LoVo (cell line): ENCODE measurements around the gene METTL1.
"Not testable (repeated sequence)": the region's sequence is repeated elsewhere in the genome, so short reads cannot be mapped to it uniquely, and the experiment has no call there.

Experiments
- DNase-seq: peaks from one replicate; pipeline ENCODE4 v3.0.0-alpha.2; 2016; ENCODE audit warnings: low spot score

The METTL1 gene

DNA sequence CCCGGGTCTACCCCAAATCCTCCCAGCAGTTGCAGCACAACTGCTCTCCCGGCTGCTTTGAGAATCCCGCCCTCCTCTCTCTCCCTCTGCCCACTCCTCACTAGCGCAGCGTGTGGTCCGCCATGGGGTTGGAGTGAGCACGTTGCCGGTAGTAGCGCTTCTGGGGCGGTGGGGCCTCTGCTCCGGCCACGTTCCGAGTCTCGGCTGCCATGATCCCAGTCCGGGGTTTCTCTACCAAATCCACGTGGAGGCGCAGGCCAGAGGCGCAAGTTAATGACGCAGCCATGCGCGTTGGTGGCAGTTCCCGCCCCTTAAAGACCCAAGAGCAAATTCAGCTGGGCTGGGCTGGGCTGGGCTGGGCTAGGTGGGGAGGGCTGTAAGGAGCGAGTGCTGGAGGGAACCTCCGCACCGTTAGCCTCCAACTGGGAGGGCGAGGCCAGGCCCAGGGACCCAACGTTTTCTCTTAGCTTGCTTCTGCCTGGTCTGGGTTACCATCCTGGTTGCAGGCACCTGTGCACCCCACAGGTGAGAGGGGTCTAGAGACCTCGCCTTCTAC, at the start of gene METTL1:
Gene METTL1, minus strand, starts transcription at position 233 of the 556 bp plus-strand sequence. Its CDS starts 22 bp downstream, at position 211.
- DNase-seq = peak; percentile 98

DNA sequence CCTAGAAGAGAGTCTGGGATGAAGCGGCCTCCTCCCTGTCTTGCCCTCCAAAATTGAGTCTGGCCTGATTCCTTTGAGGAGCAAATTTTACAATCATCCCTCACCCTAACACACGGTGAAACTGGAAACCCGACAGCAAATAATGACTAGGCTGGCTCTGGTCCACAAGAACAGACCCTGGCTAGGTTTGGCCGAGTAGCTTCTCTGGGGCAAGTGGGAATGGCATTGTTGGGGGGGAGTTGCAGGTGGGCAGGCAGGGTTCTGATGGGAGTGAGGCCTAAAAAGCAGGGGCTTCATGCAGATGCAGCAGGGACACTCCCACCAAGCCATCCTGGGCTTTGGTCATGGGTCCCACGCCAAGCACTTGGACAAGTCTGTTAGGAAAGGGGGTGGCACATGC, 49.1 kb upstream of the METTL1 start:
- not testable (repeated sequence) for DNase-seq

DNA sequence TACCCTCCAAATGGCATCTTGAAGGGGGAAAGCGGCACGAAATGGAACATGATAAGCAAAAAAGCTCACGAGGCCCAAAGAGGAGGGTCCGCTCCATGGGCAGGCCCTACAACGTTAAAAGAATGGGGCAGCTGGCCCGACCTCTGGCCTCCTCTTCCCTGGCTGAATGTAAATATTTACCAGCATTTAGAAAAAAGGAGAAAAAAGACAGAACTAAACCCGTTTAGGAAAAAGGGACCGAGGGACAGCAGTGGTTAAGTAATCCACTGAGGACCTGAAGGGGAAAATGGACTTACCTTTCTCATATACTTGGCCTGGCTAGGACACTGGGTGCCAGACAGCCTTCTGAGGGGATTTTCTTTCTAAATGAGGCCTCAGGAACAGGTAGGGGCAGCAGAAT, 48.2 kb upstream of the METTL1 start:
- not testable (repeated sequence) for DNase-seq

DNA sequence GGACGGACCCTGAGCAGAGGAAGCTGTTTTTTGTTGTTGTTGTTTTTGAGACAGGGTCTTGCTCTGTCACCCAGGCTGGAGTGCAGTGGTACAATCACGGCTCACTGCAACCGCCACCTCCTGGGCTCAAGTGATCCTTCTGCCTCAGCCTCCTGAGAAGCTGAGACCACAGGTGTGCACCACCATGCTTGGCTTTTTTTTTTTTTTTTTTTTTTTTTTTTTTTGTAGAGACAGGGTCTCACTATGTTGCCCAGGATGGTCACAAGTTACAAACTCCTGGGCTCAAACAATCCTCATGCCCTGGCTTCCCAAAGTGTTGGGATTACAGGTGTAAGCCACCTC, 46.1 kb upstream of the METTL1 start:
- DNase-seq = not testable (repeated sequence)

DNA sequence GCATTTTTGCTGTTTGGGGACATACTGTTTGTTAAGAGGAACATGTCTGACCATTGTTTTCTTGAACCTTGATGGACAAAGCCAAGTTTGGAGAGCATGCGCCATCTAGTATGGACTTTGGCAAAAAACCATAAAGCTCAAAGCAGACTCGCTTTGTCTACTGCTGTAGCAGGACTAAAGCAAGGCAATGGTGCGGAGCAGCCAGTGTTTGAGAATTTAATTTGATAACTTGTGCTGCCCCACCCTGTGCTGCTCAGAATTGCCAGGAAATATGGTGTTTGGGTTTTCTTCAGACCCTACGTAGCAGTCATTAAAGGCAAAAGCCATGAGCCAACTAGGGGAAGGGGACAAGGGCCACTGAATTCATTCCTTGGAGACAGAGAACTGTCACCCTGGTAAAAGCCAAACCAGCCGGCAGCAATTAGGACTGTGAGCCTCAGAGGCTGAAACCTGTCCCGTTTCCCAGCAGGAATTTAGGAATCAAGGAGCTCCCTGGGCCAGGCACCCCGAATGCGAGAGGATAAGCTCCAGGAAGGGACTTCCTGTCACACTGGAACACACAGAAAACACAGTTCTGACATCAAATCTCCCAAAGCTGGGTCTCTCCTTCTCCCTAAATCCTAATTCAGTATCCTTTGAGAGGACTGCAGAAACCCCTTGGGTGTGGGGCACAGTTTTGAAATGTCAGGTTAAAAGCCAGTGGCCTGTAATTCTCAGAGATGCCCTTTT, 45.5 kb upstream of the METTL1 start:
- DNase-seq = no peak

DNA sequence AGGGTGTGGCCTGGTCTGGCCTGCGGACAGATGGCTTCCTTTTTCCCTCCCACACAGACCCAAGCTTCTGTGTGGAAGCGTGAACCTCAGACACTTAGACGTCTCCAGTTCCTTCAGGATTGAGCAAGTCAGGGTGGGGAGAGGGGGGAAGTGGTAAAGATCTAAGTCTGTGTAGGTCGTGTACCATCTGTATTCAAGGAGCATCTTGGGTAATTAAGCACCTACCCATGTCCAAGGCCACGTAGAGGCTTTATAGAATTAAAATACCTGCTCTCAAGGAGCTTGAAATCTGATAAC, 44.9 kb upstream of the METTL1 start:
- no peak for DNase-seq

DNA sequence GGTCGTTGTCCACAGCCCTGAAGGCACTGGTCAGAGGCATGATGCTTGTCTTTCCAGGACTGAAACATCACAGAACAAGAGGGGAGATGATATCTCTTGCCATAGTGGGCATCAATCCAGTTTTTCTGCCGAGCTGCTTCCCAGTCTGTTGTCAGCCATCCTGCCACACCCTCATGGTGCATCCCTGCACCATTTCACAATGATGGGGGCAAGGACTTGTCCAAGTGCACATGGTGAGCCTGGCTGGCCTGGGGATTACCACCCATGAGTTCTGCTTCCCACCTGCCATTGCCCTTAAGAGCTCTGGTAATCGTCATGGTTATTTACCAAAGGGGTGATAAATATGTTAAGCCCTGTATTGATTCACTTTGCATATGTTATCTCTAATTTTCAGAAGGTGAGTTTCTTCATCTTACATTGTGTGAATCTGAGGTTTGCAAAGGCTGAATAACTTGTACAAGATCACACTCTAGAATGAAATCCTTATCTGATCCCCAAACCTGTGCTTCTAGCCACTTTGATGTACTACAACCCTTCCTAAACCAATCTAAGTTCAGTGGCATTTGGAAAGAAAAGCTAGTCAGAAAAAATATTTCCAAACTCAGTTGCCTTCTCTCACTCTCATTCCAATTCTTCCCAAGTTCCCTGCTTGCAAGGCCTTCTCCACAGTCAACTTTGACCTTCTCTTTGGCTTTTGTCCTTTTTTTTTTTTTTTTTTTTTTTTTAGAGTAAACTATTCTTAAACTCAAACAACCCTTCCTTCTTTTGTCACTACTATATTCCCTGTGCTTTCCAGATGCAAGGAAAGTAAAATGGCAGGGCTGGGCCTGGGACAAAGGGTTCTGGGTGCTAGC, 44.3 kb upstream of the METTL1 start:
- no peak for DNase-seq

DNA sequence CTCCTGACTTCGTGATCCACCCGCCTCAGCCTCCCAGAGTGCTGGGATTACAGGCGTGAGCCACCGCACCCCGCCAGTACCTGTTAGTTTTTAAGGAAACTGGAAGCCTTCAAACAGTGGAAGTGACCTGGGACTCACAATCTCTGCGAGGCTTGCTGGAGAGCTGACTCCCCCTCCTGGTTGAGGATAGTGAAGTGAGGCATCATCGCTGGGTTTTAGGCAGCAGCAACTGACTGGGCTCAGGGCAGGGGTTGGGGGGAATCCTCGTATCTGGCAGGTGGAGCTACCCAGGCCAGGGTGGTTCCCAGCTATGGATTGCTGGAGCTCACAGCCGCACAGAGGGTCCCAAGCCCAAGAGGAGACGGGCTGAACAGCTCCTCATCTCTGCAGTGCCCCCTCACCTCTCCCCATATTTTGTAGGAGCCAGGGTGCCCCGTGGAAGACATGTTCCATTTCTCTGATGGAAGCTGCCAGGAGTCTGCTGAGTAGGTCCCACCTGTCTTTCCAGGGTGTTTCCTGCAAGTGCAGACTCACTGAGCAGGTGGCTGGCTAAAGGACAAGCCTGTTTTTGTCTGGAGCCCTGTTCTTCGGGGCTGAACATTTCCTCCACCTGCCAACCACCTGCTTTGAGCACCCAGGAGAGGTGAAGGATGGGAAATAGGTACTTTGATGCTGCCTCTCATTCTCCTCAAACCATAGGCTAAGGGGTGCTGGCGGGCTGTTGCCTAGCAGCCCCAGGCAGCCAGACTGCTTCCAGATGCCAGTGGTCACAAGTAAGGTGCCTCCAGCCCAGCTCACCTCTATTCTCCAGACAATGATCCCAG, 43.5 kb upstream of the METTL1 start:
- no peak for DNase-seq

DNA sequence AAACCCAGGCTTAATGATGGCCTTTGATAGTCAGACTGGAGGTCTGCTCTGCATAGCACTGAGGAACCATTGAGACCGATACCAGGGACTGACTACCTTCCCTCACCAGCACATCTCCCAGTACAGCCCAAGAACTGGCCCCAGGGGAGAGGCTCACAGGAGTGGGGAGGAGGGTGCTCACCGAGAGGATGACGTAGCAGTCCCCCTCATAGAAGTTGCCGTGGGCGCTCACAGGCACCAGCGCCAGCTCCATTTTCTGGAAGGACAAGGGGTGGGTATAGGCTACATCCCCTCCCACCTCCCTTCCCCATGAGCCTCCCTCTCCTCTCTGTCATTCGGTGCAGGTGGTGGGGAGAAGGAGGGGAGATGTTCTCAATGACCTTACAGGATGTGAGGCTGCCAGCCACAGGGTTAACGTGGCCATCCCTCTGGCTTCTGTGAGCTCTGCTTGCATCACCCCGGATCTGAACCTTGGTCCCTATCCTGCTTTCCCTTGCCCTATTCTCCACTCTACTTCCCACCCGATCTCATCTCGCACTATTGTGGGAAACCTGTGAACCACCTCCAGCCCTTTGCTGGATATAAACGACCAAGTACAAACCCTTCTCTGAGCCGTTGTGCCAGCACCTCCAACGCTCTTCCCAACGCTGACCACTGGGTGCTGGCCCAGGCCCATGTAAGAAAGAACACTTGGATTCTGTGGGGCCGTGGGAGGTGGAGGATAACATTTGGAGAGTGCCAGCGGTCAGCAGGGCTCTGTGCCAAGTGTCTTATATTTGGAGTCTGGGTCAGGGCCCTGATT, 42.3 kb upstream of the METTL1 start:
- no peak for DNase-seq

DNA sequence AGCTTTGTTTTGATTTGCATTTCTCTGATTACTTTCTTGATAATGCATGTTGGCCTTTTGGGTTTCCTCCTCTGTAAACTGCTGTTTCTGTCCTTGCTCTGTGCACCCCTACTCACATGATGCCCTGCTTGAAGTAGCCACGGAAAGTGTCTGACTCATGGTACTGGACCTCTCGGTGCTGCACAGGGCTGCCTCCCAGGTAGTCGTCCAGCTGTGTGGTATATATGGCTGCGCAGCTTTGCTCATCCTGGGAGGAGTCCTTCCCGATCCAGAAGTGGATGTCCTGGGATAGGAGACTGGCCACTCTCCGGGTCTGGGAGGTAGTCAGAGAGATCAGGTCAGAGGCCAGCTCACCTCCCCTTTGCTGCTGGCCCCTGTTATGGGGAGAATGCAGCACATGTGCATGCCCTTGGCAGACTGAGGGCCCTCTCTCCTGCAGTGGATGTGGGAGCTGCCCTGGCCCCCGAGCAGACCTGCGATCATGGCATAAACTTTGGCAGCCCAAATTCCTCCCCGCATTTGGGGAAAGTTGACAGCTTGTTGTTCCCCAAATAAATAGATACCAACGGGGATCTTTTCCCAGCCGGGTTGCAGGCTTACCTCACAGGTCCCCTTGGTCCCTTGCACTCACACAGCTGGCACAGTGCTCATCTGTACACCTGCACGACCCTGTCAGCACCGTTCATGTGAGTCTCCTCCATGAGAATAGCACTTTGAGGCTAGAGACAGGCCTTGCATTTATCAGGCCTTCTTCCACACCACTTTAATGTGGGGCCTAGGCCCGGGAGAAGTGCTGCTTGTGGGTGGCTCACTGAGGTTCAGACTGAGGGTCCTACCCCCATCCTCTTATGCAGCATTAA, 41.4 kb upstream of the METTL1 start:
- DNase-seq = no peak

DNA sequence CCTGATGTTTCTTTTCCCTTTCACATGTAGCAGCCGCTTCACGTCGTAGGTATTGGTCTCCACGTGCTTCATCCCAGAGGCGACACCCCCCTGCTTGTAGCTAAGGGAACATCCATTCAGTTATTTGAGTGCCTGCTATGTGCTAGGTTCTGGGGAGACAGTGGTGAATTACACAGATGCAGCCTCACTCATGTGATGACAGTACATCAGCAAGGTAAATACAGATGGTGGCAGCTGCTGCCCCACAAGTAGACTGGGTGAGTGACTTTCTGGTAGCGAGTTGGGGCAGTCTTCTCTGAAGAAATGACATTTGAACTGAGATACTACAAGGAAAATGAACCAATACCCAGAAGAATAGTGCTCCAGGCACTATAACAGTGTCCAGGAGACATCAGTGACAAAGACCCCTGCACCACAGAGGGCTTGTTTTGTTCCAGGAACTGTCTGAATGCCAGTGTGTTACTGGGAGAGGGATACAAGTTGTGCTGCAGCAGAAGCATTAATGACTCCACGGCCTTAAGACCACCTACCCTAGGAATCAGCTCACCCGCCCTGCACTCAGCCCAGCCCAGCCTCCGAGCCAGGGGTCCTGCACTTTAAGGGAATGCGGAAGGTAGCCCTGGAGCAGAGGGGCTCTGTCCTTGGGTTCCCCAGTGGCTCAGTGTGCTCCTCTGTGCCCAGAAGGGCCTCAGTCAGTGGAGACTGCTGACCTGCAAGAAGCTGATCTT, 39.3 kb upstream of the METTL1 start:
- no peak for DNase-seq

DNA sequence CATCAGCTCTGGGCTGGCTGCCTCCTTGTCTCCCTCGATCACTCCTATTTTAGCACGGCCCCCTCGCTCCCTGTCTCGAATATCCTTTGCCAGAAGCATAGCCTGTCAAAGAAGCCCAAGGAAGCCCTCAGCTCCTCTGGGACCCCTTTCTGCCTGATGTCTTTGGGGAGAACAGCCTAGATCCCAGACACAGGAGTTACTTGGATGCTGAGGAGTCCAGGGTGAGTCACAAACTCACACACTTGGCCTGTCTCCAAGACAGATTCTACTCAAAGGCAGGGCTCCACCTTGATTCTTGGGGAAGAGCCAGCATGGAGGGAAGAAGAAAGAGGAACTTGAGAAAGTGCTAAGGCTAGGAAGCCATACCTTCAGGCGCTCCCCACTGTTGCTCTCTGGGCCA, 38.5 kb upstream of the METTL1 start:
- peak; percentile 84 for DNase-seq

DNA sequence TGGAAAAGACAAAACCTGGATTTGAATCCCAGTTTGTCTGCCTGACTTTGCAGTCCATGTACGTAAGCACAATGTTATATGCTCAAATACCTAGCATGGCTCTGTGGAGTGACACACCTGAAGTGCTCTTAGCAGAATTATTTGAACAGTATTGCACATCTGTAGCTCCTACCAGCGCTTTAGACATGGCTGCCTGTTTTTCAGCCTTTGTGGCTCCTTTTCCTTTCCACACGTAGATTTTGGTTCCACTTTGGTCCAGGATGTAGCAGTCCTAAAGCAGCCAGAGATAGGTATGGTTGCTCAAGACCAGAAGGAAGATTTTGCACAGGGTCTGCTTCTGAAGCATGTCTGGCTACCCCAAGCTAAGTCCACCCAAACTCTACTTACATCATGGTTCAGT, 37.5 kb upstream of the METTL1 start:
- DNase-seq = no peak

DNA sequence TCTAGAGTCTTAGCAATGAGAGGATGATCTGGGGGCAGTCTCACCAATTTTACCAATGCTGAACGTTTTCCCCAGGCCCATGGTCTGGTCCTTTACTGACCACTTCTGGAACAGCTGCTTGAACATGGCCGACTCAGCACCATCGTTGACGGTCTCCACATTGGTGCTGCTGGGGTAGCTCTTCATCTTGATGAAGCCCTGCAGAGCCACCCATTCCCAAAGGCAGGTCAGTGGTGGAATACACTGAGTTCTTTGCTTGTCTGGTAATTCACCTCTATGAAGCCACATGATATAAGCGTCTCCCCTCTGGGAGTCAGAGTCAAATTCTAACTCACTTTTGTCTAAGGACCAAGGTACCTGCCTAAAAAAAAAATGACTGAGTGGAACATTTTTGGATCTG, 36.4 kb upstream of the METTL1 start:
- no peak for DNase-seq

DNA sequence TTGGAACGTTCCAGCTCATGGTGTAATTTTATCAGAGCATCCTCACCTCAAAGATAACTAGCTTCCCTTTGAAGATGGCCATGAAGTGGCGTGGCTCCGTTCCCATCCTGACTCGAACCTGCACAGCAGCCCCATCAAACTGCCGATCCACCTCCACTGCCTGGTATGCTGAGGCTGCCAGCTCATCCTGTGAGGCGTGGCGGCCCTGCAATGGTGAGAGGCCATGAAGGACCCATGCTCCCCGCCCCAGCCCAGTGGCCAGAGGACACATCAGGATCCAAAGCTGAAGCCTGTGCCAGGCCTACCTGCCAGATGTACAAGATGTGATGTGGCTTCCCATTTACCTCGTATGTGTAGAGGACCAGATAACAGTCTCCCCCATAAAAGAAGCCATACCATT, 35.4 kb upstream of the METTL1 start:
- DNase-seq = no peak

DNA sequence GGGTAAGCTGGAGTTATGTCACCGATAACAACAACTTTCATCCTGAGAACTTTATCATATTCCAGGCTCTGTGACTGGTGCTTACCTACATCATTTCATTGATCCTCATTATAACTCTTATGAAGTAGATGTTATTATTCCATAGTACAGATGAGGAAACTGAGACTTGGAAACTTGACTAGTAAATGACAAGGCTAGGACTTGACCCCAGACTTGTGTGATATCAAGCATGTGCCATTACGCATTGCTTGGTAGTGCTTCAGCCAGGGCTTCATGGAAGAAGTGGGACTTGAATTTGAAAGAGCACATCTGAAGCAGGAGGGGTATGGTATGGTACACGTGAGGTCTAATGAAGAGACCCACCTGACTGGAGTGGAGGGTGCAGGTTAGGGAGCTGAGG, 34.8 kb upstream of the METTL1 start:
- DNase-seq = no peak

DNA sequence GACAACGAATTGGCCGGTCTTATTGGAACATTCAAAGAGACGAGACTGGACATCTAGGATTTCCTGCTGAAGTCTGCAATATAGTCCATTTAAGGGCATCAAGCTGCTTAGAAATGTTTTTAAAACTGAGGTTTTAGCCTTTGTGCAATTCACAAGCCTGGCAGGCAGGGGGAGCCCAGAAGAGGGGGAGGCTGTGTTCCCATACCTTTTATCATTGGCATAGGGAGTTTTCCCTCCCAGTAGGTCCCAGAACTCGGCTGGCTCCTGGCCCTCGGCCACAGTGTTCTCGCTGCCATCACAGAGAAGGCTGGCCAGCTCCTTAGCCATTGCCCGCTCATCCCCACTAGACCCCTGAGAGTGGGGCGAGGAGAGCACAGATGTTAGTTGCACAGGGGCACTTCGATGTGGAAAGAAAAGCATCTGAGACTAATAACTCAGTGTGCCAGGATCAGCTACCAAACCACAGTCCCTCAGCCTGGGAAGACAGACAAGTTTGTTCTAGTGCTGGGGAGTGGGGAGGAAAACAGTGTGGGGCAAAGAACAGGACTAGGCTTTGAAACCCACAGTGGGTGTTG, 31.5 kb upstream of the METTL1 start:
- peak; percentile 44 for DNase-seq

DNA sequence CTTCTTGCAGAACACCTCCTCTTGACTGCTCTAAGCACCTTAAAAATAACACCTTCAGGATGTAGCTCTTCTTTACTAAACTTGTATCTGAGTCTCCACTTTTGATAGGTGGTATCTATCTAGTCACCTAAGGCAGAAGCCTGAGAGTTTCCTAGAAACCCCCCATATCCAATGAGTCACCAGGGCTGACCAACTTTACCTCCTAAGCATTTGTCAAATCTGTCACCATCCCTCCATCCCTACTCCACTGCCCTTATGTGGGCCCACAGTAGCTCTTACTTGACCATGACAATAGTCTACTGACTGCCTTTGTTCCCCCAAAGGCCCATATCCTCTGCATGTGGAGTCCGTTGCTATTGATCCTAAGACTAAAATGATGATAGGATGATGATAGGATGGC, 30.7 kb upstream of the METTL1 start:
- DNase-seq = no peak

DNA sequence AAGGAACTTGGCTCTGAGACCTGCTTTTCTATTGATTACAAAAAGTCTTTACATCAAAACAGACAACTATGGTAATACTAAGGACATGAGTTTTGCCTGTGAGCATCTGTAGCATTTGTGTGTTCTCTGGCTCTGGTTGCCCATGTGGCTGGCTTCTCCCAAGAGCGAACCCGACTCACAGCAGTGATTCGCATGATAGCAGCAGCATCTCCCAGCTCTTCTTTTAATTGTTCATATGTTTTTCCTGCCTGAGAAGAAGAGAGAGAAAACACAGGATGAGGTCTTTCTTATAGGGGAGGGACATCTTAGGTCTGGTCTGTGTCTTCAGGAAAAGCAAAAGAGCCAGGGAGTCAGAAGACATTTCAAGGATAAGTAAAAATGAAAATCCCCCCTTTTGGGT, 29.1 kb upstream of the METTL1 start:
- no peak for DNase-seq

DNA sequence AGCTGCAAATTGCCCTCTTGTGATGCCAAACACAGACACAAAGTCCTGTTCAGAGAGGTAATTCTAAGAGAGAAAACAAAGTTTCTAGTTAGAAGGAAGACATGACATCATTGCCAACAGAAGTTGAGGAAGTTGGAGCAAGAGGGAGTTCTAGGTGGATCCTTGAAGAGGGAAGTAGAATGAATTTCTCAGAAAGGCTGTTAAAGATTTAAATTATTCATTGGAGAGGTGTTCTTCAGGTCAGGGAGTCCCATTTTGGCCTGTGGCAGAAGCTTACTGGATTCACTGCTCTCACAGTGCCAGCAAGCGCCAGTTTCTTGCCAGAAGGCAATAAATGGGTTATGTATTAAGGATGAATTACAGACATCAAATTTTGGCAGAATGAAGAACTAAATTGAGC, 26.0 kb upstream of the METTL1 start:
- DNase-seq = no peak
